ENCODE data around the gene RRBP1. TPM values are rescaled to one million over a fixed set of nuclear protein-coding genes. Genes with fewer than 3 reads are reported as not detected.

Gene RRBP1
- total and polyA plus RNA-seq, 2 donors (not counting 3 experiments of a cell fraction or from before 2014, with no cell fraction given): 50.3 to 236 TPM

DNA sequence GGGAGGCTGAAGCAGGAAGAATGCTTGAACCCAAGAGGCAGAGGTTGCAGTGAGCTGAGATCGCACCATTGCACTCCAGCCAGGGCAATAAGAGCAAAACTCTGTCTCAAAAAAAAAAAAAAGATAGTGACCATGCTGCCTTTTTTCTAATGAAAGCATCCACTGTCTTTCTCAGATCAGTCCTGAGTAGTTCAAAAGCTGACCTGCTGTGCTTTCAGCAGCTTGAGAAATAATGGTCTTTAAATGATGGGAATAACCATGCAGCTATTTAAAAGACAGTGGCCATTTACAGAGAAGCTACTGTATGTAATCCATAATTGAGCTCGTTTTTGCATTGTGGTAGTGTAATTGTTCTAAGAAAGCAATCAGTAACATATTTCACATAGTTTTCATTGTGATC lies 76.0 kb downstream of the RRBP1 start:
- peaks cover 8% of the 10 kb centered on the region for H4K20me1 ChIP-seq (replicated peaks; ENCODE audit: control insufficient read depth, extremely low read depth, insufficient read depth, low read length)
- H3K27me3 ChIP-seq (ENCODE audit: control insufficient read depth in 2 of 2, insufficient read depth in 2 of 2, low read length in 2 of 2): no peaks in the 10 kb centered on the region
- DNase-seq (ENCODE audit: low read depth, low spot score): no peak
- CTCF ChIA-PET: interaction anchor here (0.8 to 2.6 kb wide), 5 partner anchors 10 to 333 kb away, joined by 3 to 27 read pairs (median 4); partner anchors contain the start of genes DSTN and RRBP1
- no peak overlapping the region for H3K4me3 ChIP-seq (replicated peaks in 1 of 3; ENCODE audit: insufficient read depth in 1 of 3, low read depth in 1 of 3, low read length in 3 of 3)
- H3K36me3 ChIP-seq (ENCODE audit: control insufficient read depth in 2 of 2, extremely low read depth in 1 of 2, insufficient read depth in 2 of 2, low read length in 2 of 2): peaks cover 6 to 16% of the 10 kb centered on the region in 2 experiments
- FAIRE-seq: no peak
- no TSS peak for BruUV-seq (replicated peaks)
- POLR2A ChIA-PET: no interaction called here
- H3K79me2 ChIP-seq (ENCODE audit: control insufficient read depth, insufficient read depth, low read length): peaks cover 25% of the 10 kb centered on the region
- no peaks in the 10 kb centered on the region for H3K9me3 ChIP-seq (replicated peaks; ENCODE audit: control insufficient read depth, insufficient read depth, low read length)
- no peaks in the 10 kb centered on the region for H3K9me1 ChIP-seq (replicated peaks; ENCODE audit: control insufficient read depth, extremely low read depth, insufficient read depth, low read length)
- intact Hi-C loops (cut with micrococcal nuclease): no loop called here
- H3K4me2 ChIP-seq (ENCODE audit: insufficient read depth, low read length): no peak overlapping the region
- H3K4me1 ChIP-seq (ENCODE audit: control insufficient read depth, extremely low read depth, insufficient read depth, low read length): no peaks in the 10 kb centered on the region
- H2AFZ ChIP-seq (ENCODE audit: low read depth, low read length): no peak overlapping the region
- no peak for TF ChIP-seq JUN (IDR thresholded peaks at IDR 0.05; ENCODE audit: borderline replicate concordance, insufficient read depth, insufficient read length, low read depth)
- TF ChIP-seq GATA2 (IDR thresholded peaks at IDR 0.05; ENCODE audit: insufficient read depth, insufficient read length, low read depth, low read length): no peak
- TF ChIP-seq MYC (IDR thresholded peaks at IDR 0.05; ENCODE audit: low read depth, low read length): no peak
- TF ChIP-seq, protein P1, sequence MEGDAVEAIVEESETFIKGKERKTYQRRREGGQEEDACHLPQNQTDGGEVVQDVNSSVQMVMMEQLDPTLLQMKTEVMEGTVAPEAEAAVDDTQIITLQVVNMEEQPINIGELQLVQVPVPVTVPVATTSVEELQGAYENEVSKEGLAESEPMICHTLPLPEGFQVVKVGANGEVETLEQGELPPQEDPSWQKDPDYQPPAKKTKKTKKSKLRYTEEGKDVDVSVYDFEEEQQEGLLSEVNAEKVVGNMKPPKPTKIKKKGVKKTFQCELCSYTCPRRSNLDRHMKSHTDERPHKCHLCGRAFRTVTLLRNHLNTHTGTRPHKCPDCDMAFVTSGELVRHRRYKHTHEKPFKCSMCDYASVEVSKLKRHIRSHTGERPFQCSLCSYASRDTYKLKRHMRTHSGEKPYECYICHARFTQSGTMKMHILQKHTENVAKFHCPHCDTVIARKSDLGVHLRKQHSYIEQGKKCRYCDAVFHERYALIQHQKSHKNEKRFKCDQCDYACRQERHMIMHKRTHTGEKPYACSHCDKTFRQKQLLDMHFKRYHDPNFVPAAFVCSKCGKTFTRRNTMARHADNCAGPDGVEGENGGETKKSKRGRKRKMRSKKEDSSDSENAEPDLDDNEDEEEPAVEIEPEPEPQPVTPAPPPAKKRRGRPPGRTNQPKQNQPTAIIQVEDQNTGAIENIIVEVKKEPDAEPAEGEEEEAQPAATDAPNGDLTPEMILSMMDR (IDR thresholded peaks at IDR 0.05; ENCODE audit: extremely low read depth in 1 of 2, insufficient read depth in 1 of 2, low read depth in 1 of 2, low read length in 2 of 2): no peak
- no peak for TF ChIP-seq POLR2A (IDR thresholded peaks at IDR 0.05; ENCODE audit: low read depth, low read length)
- no peak overlapping the region for H3K27ac ChIP-seq (ENCODE audit: insufficient read depth, low read depth, low read length)
- H3K9ac ChIP-seq (replicated peaks; ENCODE audit: extremely low read depth, insufficient read depth, low read length): no peak overlapping the region
- dilution Hi-C loops (cut with MboI; ENCODE audit: extremely low pct_ligation_motif_present, low sequenced_read_pairs): no loop called here

DNA sequence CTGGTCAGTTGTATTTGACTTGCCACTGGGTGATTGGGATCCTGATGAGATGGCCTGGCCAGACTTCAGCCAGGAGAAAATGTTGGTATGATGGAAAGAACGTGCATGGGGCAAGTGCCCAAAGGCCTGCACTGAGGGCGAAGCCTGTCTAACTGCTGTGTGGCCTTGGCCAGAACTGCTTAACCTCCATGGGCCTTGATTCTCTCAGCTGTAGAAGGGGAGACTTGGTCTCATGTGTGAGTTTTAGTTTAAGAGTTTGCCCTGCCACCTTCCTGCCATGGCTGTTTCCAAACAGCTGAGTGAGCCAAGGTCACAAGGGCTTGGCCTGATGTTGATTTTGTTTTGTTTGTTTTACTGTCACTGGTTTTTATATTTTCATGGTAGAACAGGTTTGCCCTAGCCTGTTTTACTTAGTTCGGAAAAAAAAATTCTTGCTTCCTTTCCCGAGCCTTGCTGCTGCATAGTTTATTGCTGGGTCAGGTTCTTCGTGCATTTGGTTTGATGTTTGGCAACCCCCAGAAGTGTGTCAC lies 76.8 kb downstream of the RRBP1 start:
- no peak overlapping the region for H3K4me3 ChIP-seq (replicated peaks in 1 of 3; ENCODE audit: insufficient read depth in 1 of 3, low read depth in 1 of 3, low read length in 3 of 3)
- no TSS peak for BruUV-seq (replicated peaks)
- H3K27ac ChIP-seq (ENCODE audit: insufficient read depth, low read depth, low read length): no peak overlapping the region
- no peaks in the 10 kb centered on the region for H3K27me3 ChIP-seq (ENCODE audit: control insufficient read depth in 2 of 2, insufficient read depth in 2 of 2, low read length in 2 of 2)
- H3K9me1 ChIP-seq (replicated peaks; ENCODE audit: control insufficient read depth, extremely low read depth, insufficient read depth, low read length): no peaks in the 10 kb centered on the region
- no peak overlapping the region for H3K4me2 ChIP-seq (ENCODE audit: insufficient read depth, low read length)
- TF ChIP-seq JUN (IDR thresholded peaks at IDR 0.05; ENCODE audit: borderline replicate concordance, insufficient read depth, insufficient read length, low read depth) (no peak), POLR2A (IDR thresholded peaks at IDR 0.05; ENCODE audit: low read depth, low read length) (no peak), FOS (IDR thresholded peaks at IDR 0.05; ENCODE audit: borderline replicate concordance, insufficient read depth, low read length) (no peak), POLR2AphosphoS5 (IDR thresholded peaks at IDR 0.05; ENCODE audit: insufficient read depth, low read depth, low read length) (no peak), GATA2 (IDR thresholded peaks at IDR 0.05; ENCODE audit: insufficient read depth, insufficient read length, low read depth, low read length) (no peak), MYC (IDR thresholded peaks at IDR 0.05; ENCODE audit: low read depth, low read length) (no peak), EZH2 (IDR thresholded peaks at IDR 0.05; ENCODE audit: borderline replicate concordance, low read depth, low read length, severe bottlenecking) (no peak)
- TF ChIP-seq, protein P2, sequence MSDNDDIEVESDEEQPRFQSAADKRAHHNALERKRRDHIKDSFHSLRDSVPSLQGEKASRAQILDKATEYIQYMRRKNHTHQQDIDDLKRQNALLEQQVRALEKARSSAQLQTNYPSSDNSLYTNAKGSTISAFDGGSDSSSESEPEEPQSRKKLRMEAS (IDR thresholded peaks at IDR 0.05; ENCODE audit: insufficient read depth, insufficient read length): no peak
- TF ChIP-seq, protein P1 (IDR thresholded peaks at IDR 0.05; ENCODE audit: extremely low read depth in 1 of 2, insufficient read depth in 1 of 2, low read depth in 1 of 2, low read length in 2 of 2): no peak
- H3K4me1 ChIP-seq (ENCODE audit: control insufficient read depth, extremely low read depth, insufficient read depth, low read length): no peaks in the 10 kb centered on the region
- dilution Hi-C loops (cut with MboI; ENCODE audit: extremely low pct_ligation_motif_present, low sequenced_read_pairs) (no loop called here), intact Hi-C loops (cut with micrococcal nuclease) (no loop called here)
- peaks cover 8% of the 10 kb centered on the region for H4K20me1 ChIP-seq (replicated peaks; ENCODE audit: control insufficient read depth, extremely low read depth, insufficient read depth, low read length)
- no peak overlapping the region for H3K9ac ChIP-seq (replicated peaks; ENCODE audit: extremely low read depth, insufficient read depth, low read length)
- peaks cover 6 to 16% of the 10 kb centered on the region in 2 experiments for H3K36me3 ChIP-seq (ENCODE audit: control insufficient read depth in 2 of 2, extremely low read depth in 1 of 2, insufficient read depth in 2 of 2, low read length in 2 of 2)
- H3K9me3 ChIP-seq (replicated peaks; ENCODE audit: control insufficient read depth, insufficient read depth, low read length): no peaks in the 10 kb centered on the region
- FAIRE-seq: no peak
- peaks cover 32% of the 10 kb centered on the region for H3K79me2 ChIP-seq (ENCODE audit: control insufficient read depth, insufficient read depth, low read length)
- DNase-seq (ENCODE audit: low read depth, low spot score): no peak
- H2AFZ ChIP-seq (ENCODE audit: low read depth, low read length): no peak overlapping the region
- ChIA-PET POLR2A (no interaction called here), CTCF (interaction anchor here (0.8 to 2.6 kb wide), 5 partner anchors 9 to 334 kb away, joined by 3 to 27 read pairs (median 4); partner anchors contain the start of gene RRBP1)
